Activated T-helper 17 cell treated with anti-CD3 and anti-CD28 coated beads, Interleukin-2, amount 50 U/mL, for 72 hours (primary cell): Measurements from ENCODE around the gene UBE2L3. TPM values are rescaled to one million over a fixed set of nuclear protein-coding genes. Genes with fewer than 3 reads are reported as not detected.
"Not testable (repeated sequence)": the region's sequence is repeated elsewhere in the genome, so short reads cannot be mapped to it uniquely, and the experiment has no call there.

ENCODE experiments used
- ATAC-seq: fragments of 150-1000 bp; cut with Tn5 transposase; replicated peaks from 2 replicates; pipeline ENCODE4 v1.10.0; 2021; ENCODE audit warnings: mild to moderate bottlenecking, moderate library complexity
- H3K27ac Mint-ChIP-seq: one replicate; pipeline ENCODE4 v1.8.0; 2022; ENCODE audit warnings: mixed read lengths
- H3K27me3 Mint-ChIP-seq: one replicate; pipeline ENCODE4 v1.8.0; 2022; ENCODE audit warnings: mixed read lengths
- H3K36me3 Mint-ChIP-seq: one replicate; pipeline ENCODE4 v1.8.0; 2022; ENCODE audit warnings: low read depth, mild to moderate bottlenecking, mixed read lengths
- H3K4me1 Mint-ChIP-seq: one replicate; pipeline ENCODE4 v1.8.0; 2022; ENCODE audit warnings: mixed read lengths
- H3K4me3 Mint-ChIP-seq: one replicate; pipeline ENCODE4 v1.8.0; 2022; ENCODE audit warnings: mild to moderate bottlenecking, mixed read lengths
- H3K9me3 Mint-ChIP-seq: one replicate; pipeline ENCODE4 v1.8.0; 2022; ENCODE audit warnings: mixed read lengths
- total RNA-seq, 2 donors: library from RNA; stranded (reverse); gene quantifications; one replicate each; pipeline ENCODE4 v1.2.3, GENCODE V29; 2022

The UBE2L3 gene
- total RNA-seq, 2 donors from 2014 or later: 36.6 to 78.9 TPM

DNA sequence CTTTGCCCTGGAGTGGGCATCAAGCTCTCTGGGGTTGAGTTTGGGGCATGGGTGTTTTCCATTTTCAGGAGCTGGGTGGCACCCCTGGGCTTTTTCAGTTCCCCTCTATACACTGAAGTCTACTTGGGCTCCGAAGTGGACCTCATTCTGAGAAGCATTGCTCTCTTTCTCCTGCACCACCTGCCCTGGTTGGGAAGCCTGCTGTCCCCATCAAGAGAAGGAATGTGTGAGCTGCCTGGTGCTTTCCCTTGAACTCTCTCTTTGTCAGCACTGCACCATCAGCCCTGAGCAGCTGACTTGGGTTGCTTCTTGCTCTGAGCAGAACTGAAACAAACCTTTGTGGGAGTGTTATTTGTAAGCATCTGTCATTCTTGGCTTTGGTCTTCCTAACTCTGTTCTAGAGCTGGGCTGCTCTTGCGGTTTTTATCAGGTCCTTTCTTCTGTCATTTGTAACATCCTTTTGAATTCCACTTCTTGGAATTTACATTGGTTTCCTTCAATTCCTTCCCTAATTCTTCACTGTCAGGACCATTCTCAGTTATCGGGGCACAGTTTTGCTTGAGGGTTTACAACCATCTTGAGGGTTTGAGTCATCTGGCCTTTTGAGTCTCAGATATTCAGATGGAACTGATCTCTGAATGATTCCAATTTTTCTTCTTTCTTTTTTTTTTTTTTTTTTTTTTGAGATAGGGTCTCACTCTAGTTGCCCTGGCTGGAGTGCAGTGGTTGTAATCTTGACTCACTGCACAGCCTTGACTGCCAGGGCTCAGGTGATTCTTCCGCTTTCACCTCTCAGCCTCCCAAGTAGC, 20.5 kb downstream of the UBE2L3 start:
- Mint-ChIP-seq H3K9me3 (no peaks in the 10 kb centered on the region), H3K27ac (peak overlapping the region; percentile 74), H3K36me3 (peaks cover 49% of the 10 kb centered on the region), H3K27me3 (no peaks in the 10 kb centered on the region), H3K4me1 (peaks cover 38% of the 10 kb centered on the region), H3K4me3 (peak overlapping the region; percentile 59)
- ATAC-seq: peak; percentile 98

DNA sequence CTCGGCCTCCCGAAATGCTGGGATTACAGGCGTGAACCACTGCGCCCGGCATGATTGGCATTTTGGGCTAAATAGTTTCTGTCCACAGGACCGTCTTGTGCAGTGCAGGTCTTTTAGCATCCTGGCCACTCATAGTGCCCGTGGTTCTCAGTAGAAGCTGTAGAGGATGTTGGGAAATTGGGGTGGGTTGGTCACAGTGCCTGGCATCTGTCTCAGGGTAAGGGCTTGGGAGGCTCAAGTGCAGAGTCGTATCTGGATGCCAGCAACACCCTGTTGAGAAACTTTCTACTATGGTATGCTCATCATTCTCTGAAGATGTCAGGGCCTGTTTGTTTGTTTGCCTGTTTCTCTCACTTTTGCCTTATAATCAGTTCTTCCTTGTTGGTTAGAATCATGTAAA, 21.9 kb downstream of the UBE2L3 start:
- peak overlapping the region; percentile 52 for H3K27ac Mint-ChIP-seq
- peak overlapping the region; percentile 22 for H3K4me3 Mint-ChIP-seq
- peaks cover 55% of the 10 kb centered on the region for H3K36me3 Mint-ChIP-seq
- H3K9me3 Mint-ChIP-seq: no peaks in the 10 kb centered on the region
- ATAC-seq: no peak
- H3K4me1 Mint-ChIP-seq: peaks cover 44% of the 10 kb centered on the region
- H3K27me3 Mint-ChIP-seq: no peaks in the 10 kb centered on the region

DNA sequence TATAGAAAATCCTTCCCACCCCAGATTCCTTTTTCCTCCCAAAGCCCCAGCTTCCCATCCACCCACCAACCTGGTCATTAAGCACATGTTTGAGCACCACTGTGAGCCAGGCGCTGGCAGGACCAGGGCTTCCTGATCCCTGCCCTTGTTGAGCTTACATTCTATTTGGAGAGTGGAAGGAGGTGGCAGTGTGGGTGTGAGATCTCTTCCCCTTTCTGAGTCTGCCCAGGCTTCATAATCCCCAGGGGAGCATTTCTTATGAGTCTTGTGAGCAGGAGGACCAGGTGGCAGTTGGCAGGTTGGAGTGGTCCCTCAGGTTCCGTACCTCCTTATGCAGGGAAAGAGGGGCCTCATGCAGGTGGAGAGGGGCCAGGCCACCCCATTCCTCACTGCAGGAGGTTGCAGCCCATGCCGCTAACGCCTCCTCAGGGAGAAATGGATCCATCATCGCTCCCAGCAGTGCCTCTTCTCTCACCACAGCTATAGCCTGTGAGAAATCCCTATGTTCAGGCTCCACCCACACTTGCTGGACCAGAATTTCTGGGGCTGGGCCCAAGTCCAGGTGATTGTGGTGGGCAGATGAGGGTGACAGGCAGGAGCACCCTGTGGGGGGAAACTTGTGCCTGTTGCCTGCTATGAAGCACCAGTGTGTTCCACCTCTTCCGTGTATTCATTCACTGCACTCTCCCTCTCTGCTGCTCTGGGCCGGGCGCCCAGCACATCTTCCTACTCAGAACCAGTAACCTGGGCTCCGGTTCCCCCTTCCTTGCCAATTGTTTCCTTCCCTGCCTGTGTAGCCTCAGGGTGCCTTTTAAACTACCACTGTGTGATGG, 23.5 kb downstream of the UBE2L3 start:
- Mint-ChIP-seq H3K36me3 (peaks cover 63% of the 10 kb centered on the region), H3K4me3 (no peak overlapping the region), H3K4me1 (peaks cover 48% of the 10 kb centered on the region), H3K27me3 (no peaks in the 10 kb centered on the region), H3K9me3 (no peaks in the 10 kb centered on the region), H3K27ac (peak overlapping the region; percentile 49)
- ATAC-seq: no peak

DNA sequence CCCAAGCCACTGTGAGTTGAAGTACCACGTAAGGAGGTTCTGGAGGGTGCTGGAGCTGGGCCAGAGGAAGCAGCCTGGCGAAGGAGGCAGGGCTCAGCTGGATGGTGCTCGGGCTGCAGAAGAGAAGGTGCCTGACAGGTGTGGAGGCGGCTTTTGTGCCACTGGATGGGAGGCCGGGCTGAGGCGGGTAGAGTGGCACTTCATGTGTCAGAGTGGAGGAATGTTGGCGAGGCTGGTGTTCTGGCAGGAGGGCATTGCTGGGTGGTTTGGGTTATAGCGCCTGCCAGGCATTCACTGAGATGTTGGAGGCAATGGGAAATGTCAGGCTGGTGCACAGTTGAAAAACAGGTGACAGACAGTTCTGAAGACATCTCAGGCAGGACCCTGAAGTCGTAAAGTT, 24.2 kb downstream of the UBE2L3 start:
- no peak for ATAC-seq
- Mint-ChIP-seq H3K4me3 (no peak overlapping the region), H3K4me1 (peaks cover 48% of the 10 kb centered on the region), H3K9me3 (no peaks in the 10 kb centered on the region), H3K27ac (peak overlapping the region; percentile 46), H3K27me3 (no peaks in the 10 kb centered on the region), H3K36me3 (peaks cover 70% of the 10 kb centered on the region)

DNA sequence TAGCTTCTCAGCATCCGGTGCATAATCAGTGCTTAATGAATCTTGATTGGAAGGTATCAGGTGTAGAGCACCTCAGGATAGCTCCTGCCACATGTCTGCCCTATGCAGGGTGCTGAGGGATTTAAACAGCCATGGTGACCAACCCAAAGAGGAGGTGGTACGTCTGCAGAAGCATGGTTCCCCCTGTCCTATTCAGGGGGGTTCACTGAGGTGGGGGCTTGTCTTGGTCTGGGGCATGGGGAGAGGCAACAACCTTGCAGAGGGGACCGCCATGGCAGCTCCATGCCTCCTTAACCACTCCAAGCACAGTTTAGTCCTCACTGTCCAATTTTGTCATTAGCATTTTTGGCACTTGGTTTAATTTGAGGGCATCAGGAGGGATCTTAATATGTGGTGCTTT, 24.9 kb downstream of the UBE2L3 start:
- ATAC-seq: no peak
- H3K4me1 Mint-ChIP-seq: peaks cover 47% of the 10 kb centered on the region
- H3K36me3 Mint-ChIP-seq: peaks cover 74% of the 10 kb centered on the region
- no peaks in the 10 kb centered on the region for H3K27me3 Mint-ChIP-seq
- no peaks in the 10 kb centered on the region for H3K9me3 Mint-ChIP-seq
- H3K4me3 Mint-ChIP-seq: no peak overlapping the region
- H3K27ac Mint-ChIP-seq: no peak overlapping the region

DNA sequence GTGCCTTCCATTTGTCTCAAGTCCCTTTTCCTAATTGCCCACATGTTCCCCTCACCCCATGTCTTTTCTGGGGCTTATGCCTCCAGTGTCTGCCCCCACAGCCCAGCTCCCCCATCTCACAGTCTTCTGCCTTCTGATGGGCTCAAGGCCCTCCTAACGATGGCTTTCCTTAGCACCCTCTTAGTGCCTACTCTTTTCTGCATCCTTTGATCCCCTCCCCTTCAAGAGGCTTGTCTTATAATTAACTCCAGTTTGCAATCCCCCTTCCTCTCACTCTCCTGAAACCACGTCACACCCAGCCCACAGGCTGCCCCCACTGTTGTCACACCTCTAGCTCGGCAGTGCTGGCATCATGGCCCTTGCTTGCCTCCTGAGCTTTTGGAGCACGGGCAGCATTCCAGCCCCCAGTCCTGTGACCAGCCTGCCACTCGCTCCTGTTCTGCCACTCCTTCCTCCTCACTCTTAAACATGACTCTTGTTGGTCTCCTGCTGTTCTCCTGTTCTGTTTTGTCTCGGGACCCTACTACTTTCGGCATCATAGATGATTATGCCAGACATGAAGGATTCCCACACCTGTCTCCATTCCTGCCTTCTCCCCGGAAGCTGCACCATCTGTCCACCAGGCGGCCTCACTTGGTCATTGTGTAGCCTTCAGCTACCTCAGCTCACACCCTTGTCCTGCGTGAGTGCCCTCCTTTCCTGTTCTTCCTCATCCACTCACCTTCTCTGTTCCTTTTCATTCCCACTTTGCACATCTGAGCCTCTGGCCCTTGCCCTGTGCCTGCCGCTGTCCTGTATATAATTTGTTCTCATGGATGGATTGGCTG, 26.1 kb downstream of the UBE2L3 start:
- H3K27ac Mint-ChIP-seq: peak overlapping the region; percentile 4

DNA sequence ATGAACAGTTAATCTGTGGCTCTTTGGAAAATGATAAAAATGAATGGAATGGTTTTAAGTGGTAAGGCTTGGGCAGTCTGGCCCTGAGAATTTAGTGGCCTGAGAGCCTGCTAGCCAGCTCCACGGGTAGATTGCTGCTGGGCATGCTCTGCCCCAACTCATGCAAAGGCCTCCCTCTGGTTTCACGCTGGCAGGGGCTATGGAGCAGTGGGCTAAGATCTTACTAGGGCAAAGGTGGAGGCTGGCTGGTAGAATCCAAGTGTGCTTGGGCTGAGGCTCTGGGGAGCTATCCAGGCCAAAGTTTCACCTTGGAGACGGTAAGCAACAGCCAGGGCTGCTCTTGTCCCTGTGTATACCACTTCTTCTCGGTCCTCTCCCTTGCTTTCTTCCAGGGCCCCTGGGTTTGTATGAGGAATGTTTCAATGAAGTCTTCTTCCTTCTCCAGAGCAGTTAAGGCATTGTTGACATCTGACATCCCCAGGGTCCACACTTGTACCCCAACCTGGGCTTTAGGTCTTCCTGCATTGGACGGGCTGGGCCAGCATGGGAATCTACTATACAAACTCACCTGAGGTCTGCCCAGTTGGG, 27.4 kb downstream of the UBE2L3 start:
- Mint-ChIP-seq H3K27me3 (no peaks in the 10 kb centered on the region), H3K27ac (no peak overlapping the region), H3K36me3 (peaks cover 84% of the 10 kb centered on the region), H3K4me3 (no peak overlapping the region), H3K4me1 (peaks cover 49% of the 10 kb centered on the region), H3K9me3 (no peaks in the 10 kb centered on the region)
- no peak for ATAC-seq

More for the DNA sequence above, 26.1 kb downstream of the UBE2L3 start:
- Mint-ChIP-seq H3K9me3 (no peaks in the 10 kb centered on the region), H3K4me3 (no peak overlapping the region), H3K27me3 (no peaks in the 10 kb centered on the region), H3K36me3 (peaks cover 77% of the 10 kb centered on the region), H3K4me1 (peaks cover 43% of the 10 kb centered on the region)
- ATAC-seq: no peak

DNA sequence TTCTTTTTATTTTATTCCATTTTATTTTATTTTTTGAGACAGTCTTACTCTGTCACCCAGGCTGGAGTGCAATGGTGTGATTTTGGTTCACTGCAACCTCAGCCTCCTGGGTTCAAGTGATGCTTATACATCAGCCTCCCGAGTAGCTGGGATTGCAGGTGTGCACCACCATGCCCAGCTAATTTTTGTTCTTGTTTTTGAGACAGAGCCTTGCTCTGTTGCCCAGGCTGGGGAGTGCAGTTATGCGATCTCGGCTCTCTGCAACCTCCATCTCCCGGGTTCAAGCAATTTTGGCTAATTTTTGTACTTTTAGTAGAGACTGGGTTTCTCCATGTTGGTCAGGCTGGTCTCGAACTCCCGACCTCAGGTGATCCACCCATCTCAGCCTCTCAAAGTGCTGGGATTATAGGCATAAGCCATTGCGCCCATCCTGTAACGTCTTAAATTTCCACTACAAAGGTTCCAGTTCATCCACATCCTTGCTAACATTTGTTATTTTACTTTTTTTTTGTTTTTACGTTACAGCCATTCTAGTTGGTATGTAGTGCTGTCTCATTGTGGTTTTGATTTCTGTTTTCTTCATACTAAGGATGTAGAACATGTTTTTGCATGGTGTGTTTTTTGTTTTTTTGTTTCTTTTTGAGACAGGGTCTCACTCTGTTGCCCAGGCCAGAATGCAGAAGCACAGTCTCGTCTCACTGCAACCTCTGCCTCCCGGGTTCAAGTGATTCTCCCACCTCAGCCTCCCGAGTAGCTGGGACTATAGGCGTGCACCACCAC, 29.0 kb downstream of the UBE2L3 start:
- H3K27ac Mint-ChIP-seq, ATAC-seq, H3K27me3 Mint-ChIP-seq, H3K9me3 Mint-ChIP-seq, H3K4me3 Mint-ChIP-seq: not testable (repeated sequence)
- Mint-ChIP-seq H3K4me1 (peaks cover 39% of the 10 kb centered on the region), H3K36me3 (peaks cover 83% of the 10 kb centered on the region)

DNA sequence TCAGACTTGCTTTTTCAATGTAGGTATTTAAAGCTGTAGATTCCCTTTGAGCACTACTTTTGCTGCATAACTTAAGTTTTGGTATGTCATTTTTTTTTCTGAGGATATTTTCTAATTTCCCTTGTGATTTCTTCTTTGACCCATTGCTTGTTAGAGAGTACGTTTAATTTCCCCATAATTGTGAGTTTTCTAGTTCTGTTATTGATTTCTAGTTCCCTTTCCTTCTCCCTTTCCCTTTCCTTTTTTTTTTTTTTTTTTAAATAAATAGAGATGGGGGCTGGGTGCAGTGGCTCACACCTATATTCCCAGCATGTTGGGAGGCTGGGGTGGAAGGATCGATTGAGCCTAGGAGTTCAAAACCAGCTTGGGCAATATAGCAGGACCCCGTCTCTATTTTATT, 30.8 kb downstream of the UBE2L3 start:
- Mint-ChIP-seq H3K27me3 (no peaks in the 10 kb centered on the region), H3K27ac (no peak overlapping the region)

DNA sequence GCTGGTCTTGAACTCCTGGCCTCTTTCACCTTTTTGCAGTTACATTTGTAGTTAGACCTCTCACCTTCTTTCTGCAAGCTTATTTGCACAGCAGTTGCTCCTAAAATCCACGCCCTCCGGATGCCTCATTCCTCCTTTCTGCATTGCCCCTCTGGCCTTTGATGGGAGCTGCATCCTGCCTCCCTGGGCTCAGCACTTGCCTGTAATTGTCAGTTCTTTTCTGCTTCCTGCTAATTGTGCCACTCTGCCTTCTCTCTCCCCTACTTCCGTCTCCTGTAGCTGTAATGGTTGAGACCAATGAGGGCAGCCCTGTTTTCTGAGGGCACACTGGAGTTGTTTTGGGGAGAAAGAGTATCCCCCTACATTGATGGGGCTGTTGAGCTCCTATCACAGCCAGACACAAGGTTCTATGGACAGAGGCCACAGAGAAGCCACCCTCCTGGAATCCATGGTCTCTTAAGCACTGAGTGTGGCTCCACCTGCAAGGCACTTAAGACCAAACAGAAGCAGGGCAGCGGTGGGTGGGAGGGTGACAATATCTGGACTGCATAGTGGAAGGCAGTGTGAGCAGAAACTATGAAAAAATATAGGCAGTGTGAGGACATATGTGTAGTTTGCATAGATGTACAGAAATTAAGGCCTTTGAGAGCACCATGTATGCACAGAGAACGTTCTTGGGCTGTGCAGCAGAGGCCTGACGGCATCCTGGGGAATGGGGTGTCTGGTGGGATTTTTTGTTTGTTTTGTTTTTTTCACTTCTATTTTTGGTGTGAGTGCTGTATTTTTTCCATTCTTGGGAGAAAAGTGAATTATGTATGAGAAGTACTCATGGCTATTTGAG, 31.8 kb downstream of the UBE2L3 start:
- Mint-ChIP-seq H3K36me3 (peaks cover 72% of the 10 kb centered on the region), H3K27ac (peak overlapping the region; percentile 60), H3K4me3 (no peak overlapping the region), H3K9me3 (no peaks in the 10 kb centered on the region), H3K27me3 (no peaks in the 10 kb centered on the region), H3K4me1 (peaks cover 34% of the 10 kb centered on the region)
- ATAC-seq: no peak

More for the DNA sequence above, 30.8 kb downstream of the UBE2L3 start:
- peaks cover 82% of the 10 kb centered on the region for H3K36me3 Mint-ChIP-seq
- H3K4me1 Mint-ChIP-seq: peaks cover 42% of the 10 kb centered on the region
- ATAC-seq: no peak
- H3K9me3 Mint-ChIP-seq: no peaks in the 10 kb centered on the region
- no peak overlapping the region for H3K4me3 Mint-ChIP-seq

DNA sequence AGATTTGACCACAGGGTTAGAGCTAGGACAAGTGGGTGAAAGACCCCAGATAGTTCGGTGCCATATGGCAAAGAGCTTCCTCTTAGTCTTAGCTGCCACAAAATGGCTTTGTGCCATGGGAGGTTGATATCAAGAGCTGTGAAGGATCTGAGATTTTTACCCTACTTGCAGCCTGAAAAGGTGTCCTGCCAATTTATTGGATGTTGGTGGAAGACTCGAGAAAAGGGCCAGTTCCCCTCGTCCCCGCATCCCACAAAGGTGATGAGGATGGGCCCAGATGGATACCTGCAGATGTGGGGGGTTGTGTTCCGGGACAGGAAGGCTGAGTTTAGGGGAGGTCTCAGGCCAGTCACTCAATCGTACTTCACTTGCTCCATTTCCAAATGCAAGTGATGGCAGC, 35.1 kb downstream of the UBE2L3 start:
- no peaks in the 10 kb centered on the region for H3K9me3 Mint-ChIP-seq
- H3K4me3 Mint-ChIP-seq: no peak overlapping the region
- peak overlapping the region; percentile 69 for H3K27ac Mint-ChIP-seq
- ATAC-seq: no peak
- no peaks in the 10 kb centered on the region for H3K27me3 Mint-ChIP-seq
- peaks cover 31% of the 10 kb centered on the region for H3K4me1 Mint-ChIP-seq
- peaks cover 43% of the 10 kb centered on the region for H3K36me3 Mint-ChIP-seq

DNA sequence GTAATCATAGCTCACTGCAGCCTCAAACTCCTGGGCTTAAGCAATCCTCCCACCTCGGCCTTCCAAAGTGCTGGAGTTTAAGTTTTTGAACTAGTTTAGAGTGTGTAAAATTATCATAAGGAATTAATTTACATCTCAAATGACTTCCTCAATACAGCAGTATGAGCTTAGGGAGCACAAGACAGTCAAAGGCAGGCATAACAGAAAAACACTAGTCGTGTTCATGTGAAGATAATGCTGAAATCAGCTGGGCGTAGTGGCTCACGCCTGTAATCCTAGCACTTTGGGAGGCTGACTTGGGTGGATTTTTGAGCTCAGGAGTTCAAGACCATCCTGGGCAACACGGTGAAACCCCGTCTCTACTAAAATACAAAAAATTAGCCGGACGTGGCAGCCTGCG, 36.5 kb downstream of the UBE2L3 start:
- Mint-ChIP-seq H3K27me3 (no peaks in the 10 kb centered on the region), H3K9me3 (no peaks in the 10 kb centered on the region), H3K36me3 (peaks cover 39% of the 10 kb centered on the region), H3K4me3 (no peak overlapping the region), H3K27ac (no peak overlapping the region), H3K4me1 (peaks cover 28% of the 10 kb centered on the region)
- no peak for ATAC-seq
